Anterior cingulate cortex (tissue), 58 donors: ENCODE measurements around the gene ZBP1.

Source experiments
- DNase-seq, 58 donors: peaks; one replicate each; lab custom pipeline; 2025; lab: John Stamatoyannopoulos, UW

ZBP1 gene

GRCh38 chr20:57589123-57589727 lies 31.0 kb downstream of the ZBP1 start:
- DNase-seq = no peak

DNA sequence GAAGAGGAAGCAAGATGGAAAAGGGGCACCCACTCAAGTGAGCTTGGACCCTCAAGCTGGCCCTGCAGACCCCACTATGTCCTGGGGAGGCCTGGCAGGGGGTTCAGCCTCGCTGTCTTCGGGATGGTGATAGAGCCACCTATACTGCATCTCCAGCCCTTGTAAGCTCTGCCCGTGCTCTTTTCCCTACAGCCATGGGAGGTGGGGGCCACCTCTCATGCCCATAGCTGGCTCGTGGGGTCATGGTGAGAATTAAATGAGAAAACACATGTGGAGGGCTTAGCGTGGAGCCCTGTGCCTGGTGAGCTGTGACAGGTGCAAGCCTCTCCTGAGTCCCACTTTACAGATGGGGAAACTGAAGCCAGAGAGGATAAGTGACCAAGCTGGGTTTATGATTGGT lies 31.6 kb downstream of the ZBP1 start:
- DNase-seq = no peak

GRCh38 chr20:57587989-57588377 lies 32.2 kb downstream of the ZBP1 start:
- DNase-seq = no peak

DNA sequence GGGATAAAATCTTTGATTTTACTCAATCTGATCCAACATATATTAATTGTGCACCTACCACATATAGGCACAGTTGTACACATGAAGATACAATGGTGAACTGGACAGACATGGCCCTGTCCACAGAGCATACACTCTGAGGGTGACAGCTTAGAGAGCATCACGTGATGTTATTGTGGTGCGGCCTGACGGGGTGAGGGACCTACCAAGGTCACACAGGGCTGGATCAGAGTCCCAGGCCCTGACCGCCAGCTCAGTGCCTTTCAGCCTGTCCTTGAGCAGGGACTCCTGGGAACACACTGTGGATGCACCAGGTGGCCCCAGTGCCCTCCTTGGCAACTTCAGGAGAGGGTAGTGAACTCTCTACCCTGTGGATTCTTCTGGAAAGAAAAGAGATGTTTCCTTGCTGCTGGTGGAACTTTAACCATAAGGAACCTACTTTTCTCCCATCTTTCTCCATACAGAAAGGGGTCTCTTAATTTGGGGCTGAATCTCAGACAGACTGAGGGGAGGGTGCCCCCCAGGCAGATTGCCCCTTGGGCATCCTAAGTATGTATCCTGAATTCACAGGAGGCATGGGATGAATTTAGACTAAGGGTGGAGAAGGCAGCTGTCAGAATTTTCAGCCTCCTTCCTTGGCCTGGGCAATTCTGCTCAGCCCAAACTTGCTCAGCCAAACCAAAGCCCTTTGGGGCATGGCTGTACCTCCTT lies 32.8 kb downstream of the ZBP1 start:
- no peak for DNase-seq

GRCh38 chr20:57586943-57587277 lies 33.3 kb downstream of the ZBP1 start:
- no peak for DNase-seq

DNA sequence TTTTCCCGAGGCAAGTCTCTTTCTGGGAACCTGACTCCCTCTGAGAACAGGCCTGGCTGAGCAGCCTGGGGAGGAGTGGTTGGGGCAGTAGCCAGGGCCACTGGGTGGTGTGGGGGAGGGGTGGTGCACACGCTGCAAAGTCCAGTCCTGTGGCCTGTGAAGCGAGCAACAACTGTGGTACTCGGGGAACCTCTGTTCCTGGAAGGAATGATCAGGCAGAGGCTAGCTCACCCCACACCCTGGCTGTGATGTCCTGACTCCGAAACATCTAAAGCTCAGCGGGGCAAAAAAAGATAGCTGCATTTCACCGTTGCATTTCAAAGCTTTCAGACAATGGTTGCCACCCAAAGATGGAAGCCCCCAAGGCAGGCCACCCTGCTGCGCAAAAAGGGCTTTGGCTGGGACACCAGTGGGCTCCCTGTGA lies 33.8 kb downstream of the ZBP1 start:
- peak in 11 of 58 donors; percentile 5 to 25 (median 11) for DNase-seq

DNA sequence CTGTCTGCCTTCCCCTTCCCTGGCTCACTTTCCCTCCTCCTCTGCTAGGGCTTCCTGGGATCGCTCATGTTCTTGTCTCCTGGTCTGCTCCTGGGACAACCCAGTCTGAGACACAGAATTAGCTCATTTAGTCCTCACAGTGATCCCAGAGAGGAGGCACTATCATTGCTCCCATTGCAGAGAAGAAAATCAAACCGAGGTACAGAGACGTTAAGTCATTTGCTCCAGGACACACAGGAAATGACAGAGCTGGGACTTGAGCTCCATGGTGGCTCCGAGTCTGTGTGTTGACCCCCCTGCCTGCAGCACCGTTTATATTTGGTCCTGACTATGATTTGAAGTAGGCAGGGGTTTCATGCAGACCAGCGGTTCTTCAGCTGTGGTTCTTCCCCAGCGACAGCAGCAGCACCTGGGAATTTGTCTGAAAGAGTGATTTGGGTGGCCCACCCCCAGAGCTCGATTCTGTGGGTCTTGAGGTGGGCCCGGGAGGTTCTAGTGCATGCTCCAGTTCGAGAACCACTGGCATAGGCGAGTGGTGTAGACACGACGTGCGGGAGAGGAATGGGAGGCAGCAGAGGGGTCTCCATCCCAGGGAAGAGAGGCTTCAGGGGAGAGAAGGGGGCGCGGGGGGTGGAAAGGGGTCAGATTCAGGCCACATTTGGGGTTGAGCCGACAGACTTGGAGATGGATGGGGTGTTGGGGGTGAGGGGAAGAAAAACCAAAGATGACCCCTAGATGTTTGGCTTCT lies 34.6 kb downstream of the ZBP1 start:
- no peak for DNase-seq

GRCh38 chr20:57584768-57585461 lies 35.3 kb downstream of the ZBP1 start:
- DNase-seq = no peak

- no peak for DNase-seq
These were observed 36.7 kb downstream of the ZBP1 start for GRCh38 chr20:57583289-57584257.

- DNase-seq = peak in 21 of 58 donors; percentile 6 to 62 (median 23)
These were observed 37.6 kb downstream of the ZBP1 start for GRCh38 chr20:57582432-57583288.

- no peak for DNase-seq
These were observed 38.2 kb downstream of the ZBP1 start for GRCh38 chr20:57582029-57582378.

DNA sequence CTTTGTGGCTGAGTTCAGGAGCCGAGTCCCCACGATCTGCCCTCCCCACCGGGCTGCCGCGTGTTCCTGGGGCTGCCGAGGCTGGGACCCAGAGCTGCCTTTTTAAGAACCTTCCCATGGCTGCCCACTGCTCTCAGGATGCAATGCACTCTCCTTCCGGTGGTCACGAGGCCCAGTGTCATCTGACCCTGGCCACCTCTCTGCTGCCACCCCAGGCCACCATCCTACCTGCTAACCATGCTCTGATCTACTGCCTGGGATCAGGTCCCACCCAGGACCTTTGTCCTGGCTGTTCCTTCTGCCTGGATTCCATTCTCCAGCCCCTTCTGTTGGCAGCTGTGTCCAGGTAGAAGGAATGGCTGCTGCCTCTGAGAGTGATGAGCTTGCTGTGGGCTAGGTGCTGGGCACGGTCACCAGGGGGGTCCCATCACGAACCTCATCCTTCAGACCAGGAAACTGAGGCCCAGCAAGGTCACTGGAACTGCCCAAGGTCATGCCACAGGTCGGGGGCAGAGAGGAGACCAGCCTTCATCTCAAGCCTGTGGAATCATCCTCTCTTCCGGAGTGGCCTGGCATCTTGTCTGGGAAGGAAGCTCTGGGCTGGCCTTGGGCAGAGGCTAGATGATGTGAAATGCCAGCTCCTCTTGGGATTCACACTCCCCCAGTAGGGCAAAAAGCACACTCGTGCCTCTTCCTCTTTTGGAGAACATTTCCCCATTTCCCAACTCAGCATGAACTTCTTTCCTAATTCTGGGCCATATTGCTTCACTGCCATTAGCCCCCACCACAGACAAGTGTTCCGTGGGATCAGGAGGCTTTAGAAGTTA lies 38.8 kb downstream of the ZBP1 start:
- no peak for DNase-seq

DNA sequence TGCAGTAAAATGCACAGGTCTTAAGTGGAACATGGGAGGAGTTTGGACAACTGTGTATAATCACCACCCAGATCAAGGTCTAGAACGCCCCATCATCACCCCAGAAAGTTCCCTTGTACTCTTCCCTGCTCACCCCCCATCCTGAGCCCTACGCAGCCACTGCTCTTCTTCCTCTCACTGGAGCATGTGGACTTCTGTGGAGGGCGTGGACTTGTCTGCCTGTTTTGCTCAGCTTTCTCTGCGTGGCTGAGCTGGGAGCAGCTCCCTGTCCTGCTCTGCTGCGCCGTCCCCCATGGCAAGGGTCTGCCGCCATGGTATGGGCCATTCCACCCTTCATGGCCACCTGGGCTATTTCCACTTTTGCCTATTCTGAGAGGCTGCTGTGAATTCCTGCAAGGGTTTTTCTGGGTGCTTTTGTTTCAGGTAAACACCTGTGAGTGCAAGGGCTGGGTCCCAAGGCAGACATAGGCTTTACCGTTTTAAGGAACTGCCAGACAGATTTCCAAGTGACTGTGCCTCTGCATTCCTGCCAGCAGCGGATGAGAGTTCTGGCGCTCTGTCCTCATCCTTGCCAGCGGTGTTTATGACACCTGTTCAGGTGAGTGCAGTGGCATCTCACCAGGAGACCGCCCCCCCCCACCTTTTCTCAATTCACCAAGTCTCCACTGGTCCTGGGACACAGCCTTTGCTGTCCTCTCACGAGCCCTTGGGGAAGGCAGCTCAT lies 39.6 kb downstream of the ZBP1 start:
- no peak for DNase-seq

DNA sequence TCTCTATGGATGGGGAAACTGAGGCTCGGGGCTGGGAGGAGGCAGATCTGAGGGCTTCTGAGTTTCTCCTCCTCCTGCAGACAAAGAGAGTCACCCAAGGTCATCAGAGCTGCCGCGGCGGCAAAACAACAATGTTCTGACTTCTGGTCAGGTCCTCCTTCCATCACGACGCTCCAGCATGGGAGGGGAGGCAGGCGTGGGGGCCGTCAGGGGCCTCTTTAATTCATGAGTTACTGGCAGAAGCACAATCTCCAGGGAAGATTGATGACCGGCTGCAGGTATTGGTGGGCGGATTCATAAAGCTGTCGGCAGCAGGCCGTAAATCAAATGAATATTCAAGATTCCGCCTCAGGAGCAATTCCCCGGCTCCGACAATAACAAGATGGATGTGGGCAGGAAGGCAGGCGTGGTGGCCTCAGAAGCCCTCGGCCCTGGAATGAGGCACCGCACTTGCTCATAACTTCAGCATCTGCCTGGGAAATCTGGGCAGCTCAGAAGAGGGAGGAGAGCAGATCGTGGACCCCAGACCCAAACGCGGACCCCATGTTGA lies 40.3 kb downstream of the ZBP1 start:
- no peak for DNase-seq

DNA sequence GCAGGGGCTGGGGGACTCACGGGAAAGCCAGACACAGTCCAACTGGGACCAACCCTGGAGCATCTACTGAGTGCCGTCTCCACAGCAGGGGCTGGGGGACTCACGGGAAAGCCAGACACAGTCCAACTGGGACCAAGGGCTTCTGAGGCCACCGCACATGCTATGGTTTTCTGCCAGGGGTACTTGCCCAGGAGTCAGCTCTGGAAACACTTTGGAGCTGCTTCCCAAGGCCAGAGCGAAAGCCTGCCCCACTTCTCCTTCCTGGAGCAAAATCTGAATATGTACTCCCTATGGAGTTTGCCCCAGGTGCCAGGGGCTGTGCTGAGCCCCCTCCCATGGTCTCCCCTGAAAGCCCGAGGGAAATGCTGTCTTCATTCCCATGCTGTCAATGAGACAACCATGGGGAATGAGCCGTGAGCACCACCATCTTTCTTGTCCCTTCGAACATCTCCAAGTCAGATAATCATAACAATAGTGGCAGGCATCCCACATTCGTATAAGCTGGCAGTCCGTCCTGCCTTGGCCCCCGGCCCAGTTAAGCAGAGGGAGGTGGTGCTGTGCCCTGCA lies 40.8 kb downstream of the ZBP1 start:
- DNase-seq = no peak

GRCh38 chr20:57578476-57579165 lies 41.6 kb downstream of the ZBP1 start:
- no peak for DNase-seq
